IMR-90 (cell line): ENCODE data around the gene LDLRAD4.

Experiments used
- BHLHE40 ChIP-seq: fragments of 150-350 bp; IDR thresholded peaks from 2 replicates; pipeline ENCODE4 v1.6.1; 2016; ENCODE audit warnings: mild to moderate bottlenecking, low read depth, low read length
- CEBPB ChIP-seq: IDR thresholded peaks from 2 replicates; pipeline ENCODE4 v1.6.1; 2012; ENCODE audit warnings: low read depth, low read length, improper control_type of control experiment
- MAFK ChIP-seq: IDR thresholded peaks from 2 replicates; pipeline ENCODE4 v1.6.1; 2012; ENCODE audit warnings: low read depth, low read length, improper control_type of control experiment
- MAZ ChIP-seq: IDR thresholded peaks from 2 replicates; pipeline ENCODE4 v1.6.1; 2012; ENCODE audit warnings: low read depth, mild to moderate bottlenecking, low read length, improper control_type of control experiment, moderate library complexity, borderline replicate concordance
- MXI1 ChIP-seq: IDR thresholded peaks from 2 replicates; pipeline ENCODE4 v1.6.1; 2012; ENCODE audit warnings: low read depth, mild to moderate bottlenecking, low read length, moderate library complexity, borderline replicate concordance
- POLR2A ChIP-seq: IDR thresholded peaks from 2 replicates; pipeline ENCODE4 v1.6.1; 2012; ENCODE audit warnings: mild to moderate bottlenecking, low read depth, low read length
- RAD21 ChIP-seq: IDR thresholded peaks from 2 replicates; pipeline ENCODE4 v1.6.1; 2012; ENCODE audit warnings: low read length, improper control_type of control experiment
- RFX5 ChIP-seq: IDR thresholded peaks from 2 replicates; pipeline ENCODE4 v1.8.0; 2012; ENCODE audit warnings: low read depth, mild to moderate bottlenecking, low read length, moderate library complexity
- SMC3 ChIP-seq: fragments of 150-350 bp; IDR thresholded peaks from 2 replicates; pipeline ENCODE4 v1.6.1; 2016; ENCODE audit warnings: low read depth, mild to moderate bottlenecking, antibody characterized with exemption, low read length, moderate library complexity
- TF ChIP-seq, protein P1 (sequence below): conservative IDR thresholded peaks from 2 replicates; pipeline ENCODE4 v1.5.1; 2012; ENCODE audit warnings: mild to moderate bottlenecking, low read depth, low read length, improper control_type of control experiment
- TF ChIP-seq, protein P2 (sequence below): fragments of 150-350 bp; IDR thresholded peaks from 2 replicates; pipeline ENCODE4 v1.6.1; 2017; ENCODE audit warnings: mild to moderate bottlenecking, antibody characterized with exemption, low read length, low read depth
- TF ChIP-seq, protein P3 (sequence below): fragments of 150-350 bp; IDR thresholded peaks from 2 replicates; pipeline ENCODE4 v1.6.1; 2016; ENCODE audit warnings: low read depth, mild to moderate bottlenecking, low read length, moderate library complexity, borderline replicate concordance

DNA sequence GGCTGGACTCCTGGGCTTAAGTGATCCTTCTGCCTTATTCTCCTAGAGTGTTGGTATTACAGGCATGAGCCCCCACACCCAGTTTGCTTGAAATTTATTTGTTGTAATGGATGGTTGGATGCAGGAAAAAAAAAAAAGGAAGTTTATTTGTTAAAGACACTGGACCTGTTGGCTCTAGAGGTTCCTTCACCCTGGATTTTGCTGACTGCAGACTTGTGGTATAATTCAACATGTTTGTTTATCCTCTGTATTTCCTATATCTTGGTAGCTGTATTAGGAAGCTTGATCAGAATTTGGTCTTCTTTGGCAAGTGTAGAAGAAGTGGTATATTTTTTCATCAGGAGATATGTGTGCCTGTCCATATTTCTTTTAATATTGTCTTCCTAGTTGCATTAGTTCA is 138.7 kb downstream of the LDLRAD4 start:
- TF ChIP-seq, protein P1, sequence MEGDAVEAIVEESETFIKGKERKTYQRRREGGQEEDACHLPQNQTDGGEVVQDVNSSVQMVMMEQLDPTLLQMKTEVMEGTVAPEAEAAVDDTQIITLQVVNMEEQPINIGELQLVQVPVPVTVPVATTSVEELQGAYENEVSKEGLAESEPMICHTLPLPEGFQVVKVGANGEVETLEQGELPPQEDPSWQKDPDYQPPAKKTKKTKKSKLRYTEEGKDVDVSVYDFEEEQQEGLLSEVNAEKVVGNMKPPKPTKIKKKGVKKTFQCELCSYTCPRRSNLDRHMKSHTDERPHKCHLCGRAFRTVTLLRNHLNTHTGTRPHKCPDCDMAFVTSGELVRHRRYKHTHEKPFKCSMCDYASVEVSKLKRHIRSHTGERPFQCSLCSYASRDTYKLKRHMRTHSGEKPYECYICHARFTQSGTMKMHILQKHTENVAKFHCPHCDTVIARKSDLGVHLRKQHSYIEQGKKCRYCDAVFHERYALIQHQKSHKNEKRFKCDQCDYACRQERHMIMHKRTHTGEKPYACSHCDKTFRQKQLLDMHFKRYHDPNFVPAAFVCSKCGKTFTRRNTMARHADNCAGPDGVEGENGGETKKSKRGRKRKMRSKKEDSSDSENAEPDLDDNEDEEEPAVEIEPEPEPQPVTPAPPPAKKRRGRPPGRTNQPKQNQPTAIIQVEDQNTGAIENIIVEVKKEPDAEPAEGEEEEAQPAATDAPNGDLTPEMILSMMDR = no peak
- TF ChIP-seq POLR2A (no peak), CEBPB (no peak), BHLHE40 (no peak), SMC3 (no peak), RFX5 (no peak), MAFK (no peak), MXI1 (no peak), RAD21 (no peak), MAZ (no peak)
- TF ChIP-seq, protein P2, sequence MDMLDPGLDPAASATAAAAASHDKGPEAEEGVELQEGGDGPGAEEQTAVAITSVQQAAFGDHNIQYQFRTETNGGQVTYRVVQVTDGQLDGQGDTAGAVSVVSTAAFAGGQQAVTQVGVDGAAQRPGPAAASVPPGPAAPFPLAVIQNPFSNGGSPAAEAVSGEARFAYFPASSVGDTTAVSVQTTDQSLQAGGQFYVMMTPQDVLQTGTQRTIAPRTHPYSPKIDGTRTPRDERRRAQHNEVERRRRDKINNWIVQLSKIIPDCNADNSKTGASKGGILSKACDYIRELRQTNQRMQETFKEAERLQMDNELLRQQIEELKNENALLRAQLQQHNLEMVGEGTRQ = no peak
- TF ChIP-seq, protein P3, sequence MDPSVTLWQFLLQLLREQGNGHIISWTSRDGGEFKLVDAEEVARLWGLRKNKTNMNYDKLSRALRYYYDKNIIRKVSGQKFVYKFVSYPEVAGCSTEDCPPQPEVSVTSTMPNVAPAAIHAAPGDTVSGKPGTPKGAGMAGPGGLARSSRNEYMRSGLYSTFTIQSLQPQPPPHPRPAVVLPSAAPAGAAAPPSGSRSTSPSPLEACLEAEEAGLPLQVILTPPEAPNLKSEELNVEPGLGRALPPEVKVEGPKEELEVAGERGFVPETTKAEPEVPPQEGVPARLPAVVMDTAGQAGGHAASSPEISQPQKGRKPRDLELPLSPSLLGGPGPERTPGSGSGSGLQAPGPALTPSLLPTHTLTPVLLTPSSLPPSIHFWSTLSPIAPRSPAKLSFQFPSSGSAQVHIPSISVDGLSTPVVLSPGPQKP = no peak
